Measurements from ENCODE around the gene LSS. TPM values are rescaled to one million over a fixed set of nuclear protein-coding genes. Genes with fewer than 3 reads are reported as not detected.

Gene LSS
- total RNA-seq, 1 donor from 2014 or later: 43.7 TPM

DNA sequence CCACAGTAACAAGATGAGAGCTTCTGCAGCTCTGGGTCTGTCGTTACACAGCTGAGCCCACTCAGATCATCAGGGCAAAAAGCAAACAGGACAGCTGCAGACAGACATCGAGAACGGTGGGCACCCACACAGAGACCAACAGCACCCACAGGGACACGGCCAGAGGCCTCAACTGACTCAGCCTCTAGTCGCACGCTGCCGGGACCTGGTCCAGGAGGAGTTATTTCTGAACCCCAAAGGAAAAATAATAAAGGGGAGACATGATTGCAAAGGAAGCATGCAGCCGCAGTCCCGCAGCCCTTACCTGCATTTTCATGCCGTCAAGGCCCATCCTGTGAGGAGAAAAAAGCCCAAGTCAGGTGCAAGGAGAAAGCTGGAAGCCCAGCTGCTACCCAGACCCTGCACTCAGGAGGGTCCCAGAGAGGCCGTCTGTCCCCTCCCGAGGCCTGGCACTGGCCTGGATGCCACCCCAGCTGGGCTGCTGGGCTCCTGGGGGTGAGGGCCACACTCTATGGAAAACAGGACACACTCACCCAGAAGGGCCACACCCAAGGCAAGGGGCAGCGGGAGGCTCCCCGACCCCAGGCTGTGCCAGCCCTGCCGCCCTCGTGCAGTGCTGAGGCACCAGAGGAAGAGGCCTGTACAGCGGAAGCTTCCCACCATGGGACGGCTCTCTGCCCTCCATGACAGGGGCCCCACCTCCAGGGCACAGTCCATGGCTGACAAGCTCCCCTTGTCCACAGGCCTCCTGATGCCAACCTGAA lies 15.7 kb downstream of the LSS start:
- TF ChIP-seq, protein P1, sequence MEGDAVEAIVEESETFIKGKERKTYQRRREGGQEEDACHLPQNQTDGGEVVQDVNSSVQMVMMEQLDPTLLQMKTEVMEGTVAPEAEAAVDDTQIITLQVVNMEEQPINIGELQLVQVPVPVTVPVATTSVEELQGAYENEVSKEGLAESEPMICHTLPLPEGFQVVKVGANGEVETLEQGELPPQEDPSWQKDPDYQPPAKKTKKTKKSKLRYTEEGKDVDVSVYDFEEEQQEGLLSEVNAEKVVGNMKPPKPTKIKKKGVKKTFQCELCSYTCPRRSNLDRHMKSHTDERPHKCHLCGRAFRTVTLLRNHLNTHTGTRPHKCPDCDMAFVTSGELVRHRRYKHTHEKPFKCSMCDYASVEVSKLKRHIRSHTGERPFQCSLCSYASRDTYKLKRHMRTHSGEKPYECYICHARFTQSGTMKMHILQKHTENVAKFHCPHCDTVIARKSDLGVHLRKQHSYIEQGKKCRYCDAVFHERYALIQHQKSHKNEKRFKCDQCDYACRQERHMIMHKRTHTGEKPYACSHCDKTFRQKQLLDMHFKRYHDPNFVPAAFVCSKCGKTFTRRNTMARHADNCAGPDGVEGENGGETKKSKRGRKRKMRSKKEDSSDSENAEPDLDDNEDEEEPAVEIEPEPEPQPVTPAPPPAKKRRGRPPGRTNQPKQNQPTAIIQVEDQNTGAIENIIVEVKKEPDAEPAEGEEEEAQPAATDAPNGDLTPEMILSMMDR (IDR thresholded peaks at IDR 0.05; ENCODE audit: insufficient read depth, low read length, severe bottlenecking): no peak
- DNase-seq (ENCODE audit: low read depth) (no peak), FAIRE-seq (no peak)
- no peak overlapping the region for H3K4me3 ChIP-seq (ENCODE audit: low read depth, low read length)
- peaks cover 31% of the 10 kb centered on the region for H3K36me3 ChIP-seq (ENCODE audit: control insufficient read depth, insufficient read depth, low read length)
- no peaks in the 10 kb centered on the region for H3K27me3 ChIP-seq (ENCODE audit: control insufficient read depth, insufficient read depth, low read length)

DNA sequence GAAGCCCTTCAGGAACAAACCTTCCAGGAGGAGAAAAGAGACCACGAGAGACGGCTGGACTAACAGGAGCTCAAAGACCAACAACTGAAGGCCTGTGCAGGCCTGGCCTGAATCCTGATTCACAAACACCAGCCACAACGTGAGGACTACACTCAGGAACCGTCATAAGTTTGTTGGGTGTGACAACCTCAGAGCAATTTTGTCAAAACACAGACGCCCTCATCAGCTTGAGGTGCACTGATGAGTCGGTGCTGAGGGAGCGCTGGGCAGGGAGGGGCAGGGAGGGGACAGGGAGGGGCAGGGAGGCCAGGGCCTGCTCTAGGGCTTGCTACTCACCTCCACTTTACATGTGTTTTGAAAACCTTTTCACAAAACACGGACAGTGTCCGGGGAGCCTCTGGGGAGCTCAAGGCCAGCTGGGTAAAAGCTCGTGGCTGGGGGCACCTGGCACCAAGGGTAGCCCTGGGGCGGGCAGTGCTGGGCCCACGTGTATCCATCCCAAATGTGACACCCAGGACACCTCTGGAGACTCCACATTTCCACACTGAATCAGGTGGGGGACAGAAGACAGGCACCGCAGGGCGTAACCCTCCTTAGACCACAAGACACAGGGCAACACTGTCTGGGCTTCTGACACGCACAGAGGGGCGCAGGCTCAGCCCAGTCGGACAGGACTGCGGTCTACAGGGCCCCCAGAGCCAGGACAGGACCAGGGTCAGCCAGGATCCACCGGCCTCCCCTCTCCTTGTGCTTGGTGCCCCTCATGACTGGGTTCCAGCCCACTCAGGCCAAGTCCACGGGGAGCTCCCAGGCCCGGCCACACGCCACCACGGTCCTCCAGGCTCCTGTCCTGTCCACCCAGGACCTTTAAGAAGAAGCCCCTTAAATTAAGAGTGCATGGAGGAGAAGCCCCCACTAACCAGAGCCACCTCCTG lies 16.5 kb downstream of the LSS start:
- FAIRE-seq: peak; percentile 89
- no peak overlapping the region for H3K4me3 ChIP-seq (ENCODE audit: low read depth, low read length)
- peaks cover 36% of the 10 kb centered on the region for H3K36me3 ChIP-seq (ENCODE audit: control insufficient read depth, insufficient read depth, low read length)
- TF ChIP-seq, protein P1 (IDR thresholded peaks at IDR 0.05; ENCODE audit: insufficient read depth, low read length, severe bottlenecking): no peak
- H3K27me3 ChIP-seq (ENCODE audit: control insufficient read depth, insufficient read depth, low read length): no peaks in the 10 kb centered on the region
- peak; percentile 44 for DNase-seq (ENCODE audit: low read depth)

DNA sequence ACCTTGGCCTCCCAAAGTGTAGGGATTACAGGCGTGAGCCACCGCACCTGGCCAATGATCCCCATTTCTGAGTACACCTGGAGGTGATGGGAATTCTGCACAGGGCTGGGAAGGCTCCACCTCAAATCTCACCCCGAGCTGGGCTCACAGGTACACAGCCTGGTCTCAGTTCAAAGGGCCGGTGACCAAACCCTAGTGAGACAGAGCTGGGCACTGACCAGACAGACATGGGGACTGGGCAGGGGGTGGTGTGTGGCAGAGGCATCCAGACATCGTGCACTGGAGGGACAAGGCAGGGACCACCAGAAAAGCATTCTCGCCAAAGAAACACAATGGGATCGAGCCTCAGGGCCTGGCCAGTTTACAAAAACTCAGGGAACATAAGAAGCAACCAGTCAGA lies 17.2 kb downstream of the LSS start:
- no peaks in the 10 kb centered on the region for H3K27me3 ChIP-seq (ENCODE audit: control insufficient read depth, insufficient read depth, low read length)
- FAIRE-seq: no peak
- no peak for DNase-seq (ENCODE audit: low read depth)
- TF ChIP-seq, protein P1 (IDR thresholded peaks at IDR 0.05; ENCODE audit: insufficient read depth, low read length, severe bottlenecking): no peak
- peaks cover 41% of the 10 kb centered on the region for H3K36me3 ChIP-seq (ENCODE audit: control insufficient read depth, insufficient read depth, low read length)
- no peak overlapping the region for H3K4me3 ChIP-seq (ENCODE audit: low read depth, low read length)

DNA sequence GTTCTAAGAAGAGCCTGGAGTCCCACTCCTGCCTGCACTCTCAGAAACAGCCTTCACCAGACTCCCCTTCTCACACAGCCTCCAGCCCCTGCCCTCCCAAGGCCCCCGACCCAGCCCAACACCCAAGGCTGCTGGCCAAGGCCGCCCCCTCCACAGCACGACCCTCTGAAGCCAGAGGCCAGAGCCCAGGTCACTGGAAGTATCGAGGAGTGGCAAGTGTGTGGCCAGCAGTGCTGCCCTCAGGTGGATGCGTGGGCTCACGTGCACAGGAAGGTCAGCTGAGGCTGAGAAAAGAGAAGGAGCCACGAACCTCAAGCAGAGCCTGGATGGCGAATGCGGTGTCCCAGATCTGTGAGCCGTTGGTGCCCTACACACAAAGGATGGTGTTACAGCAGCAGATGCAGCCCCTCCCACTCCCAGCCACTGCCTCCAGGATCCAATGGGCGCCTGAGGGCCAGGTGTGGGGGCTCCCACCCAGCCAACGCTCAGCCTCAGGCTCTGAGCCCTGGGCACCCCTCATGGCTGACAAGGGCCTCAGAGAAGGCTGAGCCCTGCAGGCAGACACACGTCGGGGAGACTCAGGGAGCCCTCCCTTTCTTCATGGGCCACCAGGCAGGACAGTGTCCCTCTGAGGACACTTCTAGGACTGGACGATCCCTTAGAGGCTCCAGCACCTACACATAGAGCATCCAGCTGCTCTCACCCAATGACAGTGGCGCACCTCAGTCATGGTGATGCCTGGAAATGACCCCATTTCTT lies 18.0 kb downstream of the LSS start:
- TF ChIP-seq, protein P1 (IDR thresholded peaks at IDR 0.05; ENCODE audit: insufficient read depth, low read length, severe bottlenecking): no peak
- no peak for FAIRE-seq
- peaks cover 46% of the 10 kb centered on the region for H3K36me3 ChIP-seq (ENCODE audit: control insufficient read depth, insufficient read depth, low read length)
- DNase-seq (ENCODE audit: low read depth): no peak
- H3K27me3 ChIP-seq (ENCODE audit: control insufficient read depth, insufficient read depth, low read length): no peaks in the 10 kb centered on the region
- H3K4me3 ChIP-seq (ENCODE audit: low read depth, low read length): no peak overlapping the region

DNA sequence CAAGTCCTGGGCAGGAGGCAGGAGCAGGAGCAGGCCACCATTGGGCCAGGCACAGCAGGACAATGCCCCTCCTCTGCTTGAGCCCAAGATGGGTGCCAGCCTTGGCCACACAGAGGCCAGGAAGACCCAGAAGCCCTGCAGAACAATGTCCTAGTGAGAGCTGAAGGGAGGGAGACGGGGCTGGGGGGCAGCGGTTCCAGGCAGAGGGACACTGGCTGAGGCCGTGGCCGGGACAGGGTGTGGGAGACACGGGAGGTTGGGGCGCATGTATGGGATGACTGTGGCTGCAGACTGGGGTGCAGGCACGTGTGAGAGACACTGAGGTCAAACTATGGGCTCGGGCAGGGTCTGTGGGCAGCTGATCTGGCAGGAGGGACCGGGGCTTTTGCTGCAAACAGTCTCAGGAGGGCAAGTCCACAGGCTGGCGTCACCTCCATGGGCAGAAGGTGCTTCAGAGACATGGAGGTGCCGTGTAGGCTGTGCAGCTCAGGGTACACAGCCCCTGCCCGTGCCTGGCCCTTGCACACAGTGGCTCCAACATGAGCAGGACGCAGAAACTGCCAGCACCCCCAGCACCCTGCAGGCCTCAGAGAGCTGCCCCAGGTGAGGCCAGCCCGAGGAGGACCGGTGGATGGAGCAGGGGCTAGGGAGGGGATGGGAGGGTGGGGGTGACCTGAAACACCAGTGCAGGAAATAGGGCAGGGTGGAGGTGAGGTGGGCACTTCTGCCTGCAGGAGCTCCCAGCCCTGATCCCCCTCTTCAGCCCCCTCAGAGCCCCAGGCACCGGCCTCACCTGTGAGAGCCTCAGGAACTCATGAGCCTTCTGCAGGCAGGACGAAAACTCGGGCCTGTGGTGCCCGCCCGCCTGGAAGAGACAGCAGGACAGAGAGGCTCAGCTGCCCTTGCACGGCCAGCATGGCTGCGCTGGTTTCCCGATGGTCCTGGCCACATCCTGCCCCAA lies 19.5 kb downstream of the LSS start:
- DNase-seq (ENCODE audit: low read depth) (no peak), FAIRE-seq (no peak)
- Histone ChIP-seq H3K36me3 (ENCODE audit: control insufficient read depth, insufficient read depth, low read length) (peaks cover 46% of the 10 kb centered on the region), H3K4me3 (ENCODE audit: low read depth, low read length) (no peak overlapping the region), H3K27me3 (ENCODE audit: control insufficient read depth, insufficient read depth, low read length) (no peaks in the 10 kb centered on the region)
- TF ChIP-seq, protein P1 (IDR thresholded peaks at IDR 0.05; ENCODE audit: insufficient read depth, low read length, severe bottlenecking): no peak
